ENCODE data around the gene SORD.

SORD gene

GRCh38 chr15:45118131-45118588 is 95.2 kb downstream of the SORD start:
- DNase-seq = peak; percentile 94

GRCh38 chr15:45118996-45119395 is 96.0 kb downstream of the SORD start:
- no peak for DNase-seq

- no peak for DNase-seq
These were observed 97.3 kb downstream of the SORD start for GRCh38 chr15:45120081-45120972.

DNA sequence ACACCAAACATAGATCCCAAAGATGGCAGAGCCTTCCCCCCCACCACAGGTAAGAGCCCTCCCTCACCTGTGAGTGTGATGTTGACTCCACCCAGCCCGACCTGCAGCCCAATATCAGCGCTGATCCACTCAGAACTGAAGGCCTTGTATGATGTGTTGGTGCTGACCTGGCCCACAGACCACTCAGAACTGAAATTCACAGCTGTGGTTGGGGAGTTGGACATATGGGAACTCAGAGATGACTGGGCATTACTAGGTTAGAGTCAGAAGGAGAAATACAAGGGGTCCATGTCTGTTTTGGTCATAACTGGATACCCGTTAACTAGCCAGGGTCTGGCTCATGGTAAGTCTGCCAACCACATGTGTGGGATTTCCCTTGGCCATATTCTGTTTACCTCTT is 98.0 kb downstream of the SORD start:
- DNase-seq = no peak

DNA sequence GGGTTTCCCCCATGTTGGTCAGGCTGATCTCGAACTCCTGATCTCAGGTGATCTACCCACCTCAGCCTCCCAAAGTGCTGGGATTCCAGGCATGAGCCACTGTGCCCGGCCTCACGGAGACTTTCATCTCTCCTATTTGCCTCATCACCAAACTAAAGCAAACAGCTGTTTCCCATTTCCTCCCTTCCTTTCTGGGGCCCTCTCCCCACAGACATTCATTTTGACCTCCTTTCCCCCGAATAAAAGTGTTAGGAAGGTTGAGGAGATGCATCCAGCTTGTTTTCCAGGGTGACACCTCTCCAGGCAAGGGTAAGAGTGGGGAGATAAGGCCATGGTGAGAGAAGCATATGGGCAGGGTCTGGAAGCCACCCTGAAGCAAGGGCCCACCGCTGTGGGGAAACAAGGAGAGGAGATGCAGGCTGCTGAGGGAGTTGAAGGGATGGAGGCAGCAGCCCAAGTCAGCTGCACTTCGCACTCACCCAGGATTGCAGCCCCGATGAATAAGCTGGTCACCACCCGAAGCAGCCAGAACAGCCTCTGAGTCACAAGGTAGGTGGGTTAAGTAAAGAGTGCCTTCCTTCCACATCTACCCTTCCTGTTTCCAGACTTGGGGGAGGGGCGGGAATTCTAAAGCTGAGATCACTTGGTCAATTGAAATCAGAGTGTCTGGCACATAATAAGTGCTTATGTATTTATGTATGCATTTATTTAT is 98.9 kb downstream of the SORD start:
- no peak for DNase-seq

- DNase-seq = no peak
These were observed 99.7 kb downstream of the SORD start for GRCh38 chr15:45122719-45123118.

- no peak for DNase-seq
These were observed 100.4 kb downstream of the SORD start for GRCh38 chr15:45123397-45123796.

DNA sequence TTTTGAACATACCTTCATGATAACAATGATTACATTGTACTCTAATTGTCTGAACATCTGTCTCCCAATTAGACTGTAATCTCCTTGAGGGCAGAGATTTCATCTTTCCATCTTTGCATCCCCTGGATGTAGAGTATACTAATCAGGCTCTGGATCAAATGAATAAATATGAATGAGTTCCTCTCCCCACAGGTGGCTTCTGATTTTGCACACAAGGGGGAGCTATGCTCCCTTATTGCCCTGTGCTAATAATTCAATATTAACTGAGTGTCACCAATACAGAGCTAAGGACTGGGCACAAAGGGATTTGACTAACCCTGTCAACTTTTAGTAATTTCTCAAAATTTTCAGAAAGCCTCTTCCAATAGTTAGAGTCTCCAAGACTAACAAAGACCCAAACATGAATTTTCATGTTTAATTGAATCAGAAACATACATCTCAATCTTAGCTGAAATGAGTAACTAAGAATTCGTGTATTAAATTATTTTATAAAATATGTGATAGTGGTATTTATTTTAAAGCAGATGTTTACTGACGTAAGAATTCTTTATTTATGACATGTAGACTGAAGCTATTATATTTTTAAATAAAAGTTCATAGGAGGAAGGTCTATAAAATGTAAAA is 103.7 kb downstream of the SORD start:
- peak; percentile 63 for DNase-seq
